ENCODE measurements around the gene EIF4EBP2. TPM values are rescaled to one million over a fixed set of nuclear protein-coding genes. Genes with fewer than 3 reads are reported as not detected.

Gene EIF4EBP2
- polyA plus RNA-seq, 1 donor (not counting 4 experiments of a cell fraction or from before 2014, with no cell fraction given): 18.9 TPM

GRCh38 chr10:70474780-70475179 is 70.8 kb downstream of the EIF4EBP2 start:
- no peak for TF ChIP-seq CTCF (optimal IDR thresholded peaks at IDR 0.05 in 1 of 3, IDR thresholded peaks at IDR 0.05 in 1 of 3, conservative IDR thresholded peaks at IDR 0.05 in 1 of 3; ENCODE audit: extremely low read depth in 1 of 3, insufficient read depth in 2 of 3, low read length in 3 of 3)
- no peak for TF ChIP-seq EZH2 (IDR thresholded peaks at IDR 0.05; ENCODE audit: low read length)
- no peaks in the 10 kb centered on the region for H3K9me3 ChIP-seq (ENCODE audit: control insufficient read depth, low read depth, low read length)
- peak overlapping the region; percentile 23 for H3K4me2 ChIP-seq (ENCODE audit: control insufficient read depth, extremely low read depth, insufficient read depth, low read depth, low read length)
- no peak overlapping the region for H2AFZ ChIP-seq (ENCODE audit: control insufficient read depth, low read length)
- peaks cover 5% of the 10 kb centered on the region for H4K20me1 ChIP-seq (ENCODE audit: control insufficient read depth, extremely low read depth, insufficient read depth, low read length)
- dilution Hi-C loops (cut with MboI; ENCODE audit: extremely low pct_ligation_motif_present, low sequenced_read_pairs): no loop called here
- peaks cover 2% of the 10 kb centered on the region for H3K27me3 ChIP-seq (ENCODE audit: control insufficient read depth, extremely low read depth, insufficient read depth, low read length)
- no peak overlapping the region for H3K27ac ChIP-seq (ENCODE audit: control insufficient read depth, insufficient read depth, low read length)
- FAIRE-seq: no peak
- no peaks in the 10 kb centered on the region for H3K36me3 ChIP-seq (ENCODE audit: control insufficient read depth in 2 of 2, extremely low read depth in 1 of 2, insufficient read depth in 2 of 2, low read length in 2 of 2)
- H3K9ac ChIP-seq (ENCODE audit: control insufficient read depth, extremely low read depth, insufficient read depth, low read length): peak overlapping the region; percentile 19
- DNase-seq (ENCODE audit: low read depth, low spot score): no peak
- no peak overlapping the region for H3K4me3 ChIP-seq (ENCODE audit: control insufficient read depth in 2 of 3, extremely low read depth in 1 of 3, insufficient read depth in 2 of 3, low read depth in 1 of 3, low read length in 3 of 3)
- H3K9me1 ChIP-seq (ENCODE audit: control insufficient read depth, extremely low read depth, insufficient read depth, low read length): no peaks in the 10 kb centered on the region
- peaks cover 36% of the 10 kb centered on the region for H3K4me1 ChIP-seq (ENCODE audit: control insufficient read depth, extremely low read depth, insufficient read depth, low read length)
- no peaks in the 10 kb centered on the region for H3K79me2 ChIP-seq (ENCODE audit: control insufficient read depth, insufficient read depth, low read length)

- H3K4me3 ChIP-seq (ENCODE audit: control insufficient read depth in 2 of 3, extremely low read depth in 1 of 3, insufficient read depth in 2 of 3, low read depth in 1 of 3, low read length in 3 of 3): no peak overlapping the region
- dilution Hi-C loops (cut with MboI; ENCODE audit: extremely low pct_ligation_motif_present, low sequenced_read_pairs): no loop called here
- TF ChIP-seq EZH2 (IDR thresholded peaks at IDR 0.05; ENCODE audit: low read length): no peak
- no peak for TF ChIP-seq CTCF (optimal IDR thresholded peaks at IDR 0.05 in 1 of 3, IDR thresholded peaks at IDR 0.05 in 1 of 3, conservative IDR thresholded peaks at IDR 0.05 in 1 of 3; ENCODE audit: extremely low read depth in 1 of 3, insufficient read depth in 2 of 3, low read length in 3 of 3)
- peaks cover 2% of the 10 kb centered on the region for H3K27me3 ChIP-seq (ENCODE audit: control insufficient read depth, extremely low read depth, insufficient read depth, low read length)
- no peaks in the 10 kb centered on the region for H3K9me3 ChIP-seq (ENCODE audit: control insufficient read depth, low read depth, low read length)
- no peaks in the 10 kb centered on the region for H3K36me3 ChIP-seq (ENCODE audit: control insufficient read depth in 2 of 2, extremely low read depth in 1 of 2, insufficient read depth in 2 of 2, low read length in 2 of 2)
- H3K27ac ChIP-seq (ENCODE audit: control insufficient read depth, insufficient read depth, low read length): no peak overlapping the region
- FAIRE-seq: peak; percentile 88
- H3K4me2 ChIP-seq (ENCODE audit: control insufficient read depth, extremely low read depth, insufficient read depth, low read depth, low read length): peak overlapping the region; percentile 23
- no peaks in the 10 kb centered on the region for H3K79me2 ChIP-seq (ENCODE audit: control insufficient read depth, insufficient read depth, low read length)
- H3K4me1 ChIP-seq (ENCODE audit: control insufficient read depth, extremely low read depth, insufficient read depth, low read length): peaks cover 36% of the 10 kb centered on the region
- H3K9me1 ChIP-seq (ENCODE audit: control insufficient read depth, extremely low read depth, insufficient read depth, low read length): no peaks in the 10 kb centered on the region
- H3K9ac ChIP-seq (ENCODE audit: control insufficient read depth, extremely low read depth, insufficient read depth, low read length): no peak overlapping the region
- peaks cover 5% of the 10 kb centered on the region for H4K20me1 ChIP-seq (ENCODE audit: control insufficient read depth, extremely low read depth, insufficient read depth, low read length)
- DNase-seq (ENCODE audit: low read depth, low spot score): peak; percentile 84
- H2AFZ ChIP-seq (ENCODE audit: control insufficient read depth, low read length): no peak overlapping the region
These were observed 71.7 kb downstream of the EIF4EBP2 start for GRCh38 chr10:70475661-70476060.
